ENCODE data around the gene GNA12. TPM values are rescaled to one million over a fixed set of nuclear protein-coding genes. Genes with fewer than 3 reads are reported as not detected.

The GNA12 gene
- total and polyA plus RNA-seq, 9 of the 15 experiments (the other 6 are each of a cell fraction or from before 2014, with no cell fraction given) = 0.65 to 32.7 (median 9.6) TPM

DNA sequence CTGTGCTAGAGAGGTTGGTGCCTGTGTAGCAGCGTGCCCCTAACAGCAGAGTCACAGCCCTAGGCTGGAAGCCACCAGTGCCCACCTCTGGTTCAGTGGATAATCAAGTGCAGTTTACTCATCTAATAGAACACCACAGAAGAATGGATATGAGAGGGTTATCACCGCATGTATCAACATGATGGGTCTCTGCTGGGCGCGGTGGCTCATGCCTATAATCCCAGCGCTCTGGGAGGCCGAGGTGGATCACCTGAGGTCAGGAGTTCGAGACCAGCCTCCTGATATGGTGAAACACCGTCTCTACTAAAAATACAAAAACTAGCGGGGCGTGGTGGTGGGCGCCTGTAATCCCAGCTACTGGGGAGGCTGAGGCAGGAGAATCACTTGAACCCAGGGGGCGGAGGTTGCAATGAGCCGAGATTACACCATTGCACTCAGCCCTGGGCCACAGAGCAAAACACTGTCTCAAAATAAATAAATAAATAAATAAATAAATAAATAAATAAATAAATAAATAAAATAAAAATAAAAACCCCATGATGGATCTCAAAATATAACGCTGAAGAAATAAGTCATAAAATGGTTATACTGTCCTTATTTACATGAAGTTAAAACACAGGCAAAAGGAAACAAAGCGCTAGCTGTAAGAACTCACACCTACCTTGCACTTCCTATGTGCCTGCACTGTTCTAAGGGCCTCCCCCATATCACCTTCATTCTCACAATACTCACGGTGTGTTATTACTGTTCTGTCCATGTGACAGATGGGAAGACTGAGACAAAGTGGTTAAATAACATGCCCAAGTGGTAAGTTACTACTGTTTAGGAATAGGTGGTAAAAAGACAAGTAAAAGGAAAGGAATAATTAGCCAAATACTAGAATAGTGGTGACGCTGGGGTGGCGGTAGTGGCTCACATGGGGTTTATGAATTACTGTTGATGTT lies 85.2 kb downstream of the GNA12 start (continued):
- TF ChIP-seq, protein P1, sequence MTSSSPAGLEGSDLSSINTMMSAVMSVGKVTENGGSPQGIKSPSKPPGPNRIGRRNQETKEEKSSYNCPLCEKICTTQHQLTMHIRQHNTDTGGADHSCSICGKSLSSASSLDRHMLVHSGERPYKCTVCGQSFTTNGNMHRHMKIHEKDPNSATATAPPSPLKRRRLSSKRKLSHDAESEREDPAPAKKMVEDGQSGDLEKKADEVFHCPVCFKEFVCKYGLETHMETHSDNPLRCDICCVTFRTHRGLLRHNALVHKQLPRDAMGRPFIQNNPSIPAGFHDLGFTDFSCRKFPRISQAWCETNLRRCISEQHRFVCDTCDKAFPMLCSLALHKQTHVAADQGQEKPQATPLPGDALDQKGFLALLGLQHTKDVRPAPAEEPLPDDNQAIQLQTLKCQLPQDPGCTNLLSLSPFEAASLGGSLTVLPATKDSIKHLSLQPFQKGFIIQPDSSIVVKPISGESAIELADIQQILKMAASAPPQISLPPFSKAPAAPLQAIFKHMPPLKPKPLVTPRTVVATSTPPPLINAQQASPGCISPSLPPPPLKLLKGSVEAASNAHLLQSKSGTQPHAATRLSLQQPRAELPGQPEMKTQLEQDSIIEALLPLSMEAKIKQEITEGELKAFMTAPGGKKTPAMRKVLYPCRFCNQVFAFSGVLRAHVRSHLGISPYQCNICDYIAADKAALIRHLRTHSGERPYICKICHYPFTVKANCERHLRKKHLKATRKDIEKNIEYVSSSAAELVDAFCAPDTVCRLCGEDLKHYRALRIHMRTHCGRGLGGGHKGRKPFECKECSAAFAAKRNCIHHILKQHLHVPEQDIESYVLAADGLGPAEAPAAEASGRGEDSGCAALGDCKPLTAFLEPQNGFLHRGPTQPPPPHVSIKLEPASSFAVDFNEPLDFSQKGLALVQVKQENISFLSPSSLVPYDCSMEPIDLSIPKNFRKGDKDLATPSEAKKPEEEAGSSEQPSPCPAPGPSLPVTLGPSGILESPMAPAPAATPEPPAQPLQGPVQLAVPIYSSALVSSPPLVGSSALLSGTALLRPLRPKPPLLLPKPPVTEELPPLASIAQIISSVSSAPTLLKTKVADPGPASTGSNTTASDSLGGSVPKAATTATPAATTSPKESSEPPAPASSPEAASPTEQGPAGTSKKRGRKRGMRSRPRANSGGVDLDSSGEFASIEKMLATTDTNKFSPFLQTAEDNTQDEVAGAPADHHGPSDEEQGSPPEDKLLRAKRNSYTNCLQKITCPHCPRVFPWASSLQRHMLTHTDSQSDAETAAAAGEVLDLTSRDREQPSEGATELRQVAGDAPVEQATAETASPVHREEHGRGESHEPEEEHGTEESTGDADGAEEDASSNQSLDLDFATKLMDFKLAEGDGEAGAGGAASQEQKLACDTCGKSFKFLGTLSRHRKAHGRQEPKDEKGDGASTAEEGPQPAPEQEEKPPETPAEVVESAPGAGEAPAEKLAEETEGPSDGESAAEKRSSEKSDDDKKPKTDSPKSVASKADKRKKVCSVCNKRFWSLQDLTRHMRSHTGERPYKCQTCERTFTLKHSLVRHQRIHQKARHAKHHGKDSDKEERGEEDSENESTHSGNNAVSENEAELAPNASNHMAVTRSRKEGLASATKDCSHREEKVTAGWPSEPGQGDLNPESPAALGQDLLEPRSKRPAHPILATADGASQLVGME (CRISPR knock-in tag; IDR thresholded peaks at IDR 0.05) = no peak
- TF ChIP-seq ZBTB17 (CRISPR knock-in tag; IDR thresholded peaks at IDR 0.05) (no peak), IFI16 (CRISPR knock-in tag; IDR thresholded peaks at IDR 0.05) (no peak), DMBX1 (CRISPR knock-in tag; IDR thresholded peaks at IDR 0.05; ENCODE audit: borderline replicate concordance) (no peak), EP300 (IDR thresholded peaks at IDR 0.05; ENCODE audit: low read length) (no peak), KHSRP (IDR thresholded peaks at IDR 0.05) (no peak), ZKSCAN3 (CRISPR knock-in tag; IDR thresholded peaks at IDR 0.05) (no peak), ZNF143 (CRISPR knock-in tag; IDR thresholded peaks at IDR 0.05) (no peak)
- TF ChIP-seq, protein P2, sequence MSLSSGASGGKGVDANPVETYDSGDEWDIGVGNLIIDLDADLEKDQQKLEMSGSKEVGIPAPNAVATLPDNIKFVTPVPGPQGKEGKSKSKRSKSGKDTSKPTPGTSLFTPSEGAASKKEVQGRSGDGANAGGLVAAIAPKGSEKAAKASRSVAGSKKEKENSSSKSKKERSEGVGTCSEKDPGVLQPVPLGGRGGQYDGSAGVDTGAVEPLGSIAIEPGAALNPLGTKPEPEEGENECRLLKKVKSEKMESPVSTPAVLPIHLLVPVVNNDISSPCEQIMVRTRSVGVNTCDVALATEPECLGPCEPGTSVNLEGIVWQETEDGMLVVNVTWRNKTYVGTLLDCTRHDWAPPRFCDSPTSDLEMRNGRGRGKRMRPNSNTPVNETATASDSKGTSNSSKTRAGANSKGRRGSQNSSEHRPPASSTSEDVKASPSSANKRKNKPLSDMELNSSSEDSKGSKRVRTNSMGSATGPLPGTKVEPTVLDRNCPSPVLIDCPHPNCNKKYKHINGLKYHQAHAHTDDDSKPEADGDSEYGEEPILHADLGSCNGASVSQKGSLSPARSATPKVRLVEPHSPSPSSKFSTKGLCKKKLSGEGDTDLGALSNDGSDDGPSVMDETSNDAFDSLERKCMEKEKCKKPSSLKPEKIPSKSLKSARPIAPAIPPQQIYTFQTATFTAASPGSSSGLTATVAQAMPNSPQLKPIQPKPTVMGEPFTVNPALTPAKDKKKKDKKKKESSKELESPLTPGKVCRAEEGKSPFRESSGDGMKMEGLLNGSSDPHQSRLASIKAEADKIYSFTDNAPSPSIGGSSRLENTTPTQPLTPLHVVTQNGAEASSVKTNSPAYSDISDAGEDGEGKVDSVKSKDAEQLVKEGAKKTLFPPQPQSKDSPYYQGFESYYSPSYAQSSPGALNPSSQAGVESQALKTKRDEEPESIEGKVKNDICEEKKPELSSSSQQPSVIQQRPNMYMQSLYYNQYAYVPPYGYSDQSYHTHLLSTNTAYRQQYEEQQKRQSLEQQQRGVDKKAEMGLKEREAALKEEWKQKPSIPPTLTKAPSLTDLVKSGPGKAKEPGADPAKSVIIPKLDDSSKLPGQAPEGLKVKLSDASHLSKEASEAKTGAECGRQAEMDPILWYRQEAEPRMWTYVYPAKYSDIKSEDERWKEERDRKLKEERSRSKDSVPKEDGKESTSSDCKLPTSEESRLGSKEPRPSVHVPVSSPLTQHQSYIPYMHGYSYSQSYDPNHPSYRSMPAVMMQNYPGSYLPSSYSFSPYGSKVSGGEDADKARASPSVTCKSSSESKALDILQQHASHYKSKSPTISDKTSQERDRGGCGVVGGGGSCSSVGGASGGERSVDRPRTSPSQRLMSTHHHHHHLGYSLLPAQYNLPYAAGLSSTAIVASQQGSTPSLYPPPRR (CRISPR knock-in tag; IDR thresholded peaks at IDR 0.05; ENCODE audit: borderline replicate concordance) = no peak
- TF ChIP-seq, protein P3, sequence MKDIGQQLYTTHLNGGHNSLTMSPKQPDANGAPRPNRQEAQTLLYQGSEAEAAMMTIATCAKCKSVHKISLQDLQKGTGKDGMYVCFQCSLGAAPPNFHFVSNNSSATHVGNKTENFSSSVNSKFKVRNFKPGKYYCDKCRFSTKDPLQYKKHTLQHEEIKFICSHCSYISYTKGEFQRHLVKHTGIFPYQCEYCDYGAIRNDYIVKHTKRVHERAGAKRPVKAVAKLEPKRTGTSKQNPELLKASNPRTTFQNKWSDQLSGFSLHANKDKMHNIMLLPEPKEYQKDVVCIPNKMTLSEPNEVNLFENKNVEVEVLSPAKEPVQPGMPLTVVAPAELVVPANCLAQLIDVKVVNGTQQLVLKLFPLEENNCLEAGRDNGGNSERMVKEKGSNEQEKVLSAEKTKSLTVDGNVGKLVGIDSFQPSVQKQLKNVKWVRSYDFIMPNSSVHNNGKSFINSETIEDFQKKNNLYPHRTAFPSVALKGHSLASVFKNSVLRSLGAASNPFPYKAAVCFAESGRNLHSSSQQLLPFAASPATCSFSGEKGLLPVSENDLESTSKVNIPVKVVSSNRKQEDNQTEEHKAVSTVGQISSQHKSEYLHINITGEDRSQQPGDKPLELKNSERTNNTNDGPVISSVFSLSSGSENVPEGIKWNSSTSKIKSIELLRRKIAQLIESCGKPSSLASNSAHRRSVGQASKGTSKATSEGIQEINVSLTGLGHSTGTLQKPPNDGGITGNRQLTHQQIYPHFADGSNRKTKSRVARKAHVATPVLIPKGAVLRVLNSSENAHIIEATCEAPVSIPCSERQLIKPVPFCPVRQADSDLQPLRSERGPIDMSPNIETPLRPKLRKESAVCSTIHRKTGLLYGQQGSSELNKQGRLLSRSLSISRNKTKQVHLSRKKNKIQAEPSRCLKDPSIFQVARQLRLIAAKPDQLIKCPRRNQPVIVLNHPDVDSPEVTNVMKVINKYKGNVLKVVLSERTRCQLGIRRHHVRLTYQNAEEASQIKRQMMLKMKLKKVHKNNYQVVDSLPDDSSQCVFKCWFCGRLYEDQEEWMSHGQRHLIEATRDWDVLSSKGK (CRISPR knock-in tag; IDR thresholded peaks at IDR 0.05) = no peak
- TF ChIP-seq, protein P4, sequence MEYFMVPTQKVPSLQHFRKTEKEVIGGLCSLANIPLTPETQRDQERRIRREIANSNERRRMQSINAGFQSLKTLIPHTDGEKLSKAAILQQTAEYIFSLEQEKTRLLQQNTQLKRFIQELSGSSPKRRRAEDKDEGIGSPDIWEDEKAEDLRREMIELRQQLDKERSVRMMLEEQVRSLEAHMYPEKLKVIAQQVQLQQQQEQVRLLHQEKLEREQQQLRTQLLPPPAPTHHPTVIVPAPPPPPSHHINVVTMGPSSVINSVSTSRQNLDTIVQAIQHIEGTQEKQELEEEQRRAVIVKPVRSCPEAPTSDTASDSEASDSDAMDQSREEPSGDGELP (CRISPR knock-in tag; IDR thresholded peaks at IDR 0.05; ENCODE audit: borderline replicate concordance) = no peak

Data from K562 (cell line).